Peyer's patch (tissue), 4 donors: Measurements from ENCODE around the gene CHML.
A peak's percentile ranks its signal among the peaks of the same experiment; 100 is the strongest.

Experiments used
- POLR2A ChIP-seq, 2 donors: fragments of 450-650 bp; IDR thresholded peaks; one replicate each; pipeline ENCODE4 v1.5.1; 2017; ENCODE audit warnings: antibody characterized with exemption in 2 of 2, mild to moderate bottlenecking in 2 of 2, moderate library complexity in 2 of 2
- TF ChIP-seq, protein P1 (sequence below), 6 experiments: fragments of 450-650 bp in 4 of 6; fragments of 200-600 bp in 2 of 6; sonication (generic) in 1 of 6; IDR thresholded peaks; one replicate each; pipeline ENCODE4 v1.5.1; 2017 to 2019; ENCODE audit warnings: antibody characterized with exemption in 6 of 6, mild to moderate bottlenecking in 3 of 6, moderate library complexity in 1 of 6

DNA sequence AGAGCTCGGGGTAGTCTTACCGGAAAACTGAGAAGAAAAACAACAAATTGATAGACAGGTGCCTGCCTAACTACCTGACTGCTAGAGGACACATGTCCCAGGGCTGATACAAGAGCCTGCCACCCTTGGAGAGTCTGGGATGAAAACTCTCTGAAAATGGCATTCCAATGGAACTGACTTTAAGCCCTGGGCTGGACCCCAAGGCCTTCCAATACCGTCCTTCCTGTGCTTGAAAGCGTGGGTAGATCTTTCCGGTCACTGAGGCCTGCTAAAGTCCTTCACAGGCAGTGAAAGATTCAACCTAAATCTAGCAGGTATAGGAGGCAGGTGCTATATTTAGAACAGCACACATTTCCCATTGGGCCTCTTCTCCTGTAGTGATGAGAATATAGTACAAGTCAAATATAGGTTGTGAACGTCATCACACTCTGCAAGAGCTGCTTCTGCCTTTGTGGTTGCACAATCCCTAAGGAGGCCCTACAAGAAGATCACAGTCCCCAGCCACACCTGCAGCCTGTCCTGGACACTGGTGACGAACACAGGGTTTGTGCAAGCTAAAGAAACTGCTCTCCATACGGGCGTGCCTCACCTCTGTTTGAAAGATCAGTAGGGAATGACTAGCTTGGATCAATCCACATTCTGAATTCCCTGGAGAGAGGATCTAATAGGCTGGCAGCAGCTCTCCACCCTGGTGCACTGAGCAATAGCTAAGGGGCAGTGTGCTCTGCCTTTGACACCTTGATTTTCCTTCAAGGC, 876 bp upstream of the CHML start:
- TF ChIP-seq POLR2A (IDR thresholded peaks at IDR 0.05): peak in 1 of 2 donors; percentile 31
- TF ChIP-seq, protein P1, sequence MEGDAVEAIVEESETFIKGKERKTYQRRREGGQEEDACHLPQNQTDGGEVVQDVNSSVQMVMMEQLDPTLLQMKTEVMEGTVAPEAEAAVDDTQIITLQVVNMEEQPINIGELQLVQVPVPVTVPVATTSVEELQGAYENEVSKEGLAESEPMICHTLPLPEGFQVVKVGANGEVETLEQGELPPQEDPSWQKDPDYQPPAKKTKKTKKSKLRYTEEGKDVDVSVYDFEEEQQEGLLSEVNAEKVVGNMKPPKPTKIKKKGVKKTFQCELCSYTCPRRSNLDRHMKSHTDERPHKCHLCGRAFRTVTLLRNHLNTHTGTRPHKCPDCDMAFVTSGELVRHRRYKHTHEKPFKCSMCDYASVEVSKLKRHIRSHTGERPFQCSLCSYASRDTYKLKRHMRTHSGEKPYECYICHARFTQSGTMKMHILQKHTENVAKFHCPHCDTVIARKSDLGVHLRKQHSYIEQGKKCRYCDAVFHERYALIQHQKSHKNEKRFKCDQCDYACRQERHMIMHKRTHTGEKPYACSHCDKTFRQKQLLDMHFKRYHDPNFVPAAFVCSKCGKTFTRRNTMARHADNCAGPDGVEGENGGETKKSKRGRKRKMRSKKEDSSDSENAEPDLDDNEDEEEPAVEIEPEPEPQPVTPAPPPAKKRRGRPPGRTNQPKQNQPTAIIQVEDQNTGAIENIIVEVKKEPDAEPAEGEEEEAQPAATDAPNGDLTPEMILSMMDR (IDR thresholded peaks at IDR 0.05): no peak
